ENCODE data around the gene FAM117B. TPM values are rescaled to one million over a fixed set of nuclear protein-coding genes. Genes with fewer than 3 reads are reported as not detected.

Gene FAM117B
- total RNA-seq, 2 experiments from 2014 or later = 46.8 to 50.4 TPM

DNA sequence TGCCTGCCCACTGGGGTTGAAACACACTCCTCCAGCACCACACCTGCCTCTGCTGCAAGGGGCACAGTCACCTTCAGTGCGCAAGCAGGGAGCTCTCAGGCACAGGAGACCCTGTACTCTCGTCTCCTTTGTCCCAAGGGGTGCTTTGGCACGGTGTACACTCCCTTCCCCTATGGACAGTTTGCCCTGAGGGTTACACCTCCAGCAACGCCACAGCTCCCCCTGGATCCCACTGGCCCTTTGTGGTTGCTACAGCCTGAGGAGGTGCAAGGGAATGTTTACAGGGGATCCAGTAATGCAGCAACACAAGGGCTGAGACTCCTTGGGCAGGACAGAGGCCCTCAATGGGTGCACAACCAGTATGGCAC is 45.2 kb upstream of the FAM117B start:
- no peak overlapping the region for H3K4me3 ChIP-seq (ENCODE audit: low read length)
- no peak for ATAC-seq (ENCODE audit: poor library complexity)
- TF ChIP-seq, protein P1, sequence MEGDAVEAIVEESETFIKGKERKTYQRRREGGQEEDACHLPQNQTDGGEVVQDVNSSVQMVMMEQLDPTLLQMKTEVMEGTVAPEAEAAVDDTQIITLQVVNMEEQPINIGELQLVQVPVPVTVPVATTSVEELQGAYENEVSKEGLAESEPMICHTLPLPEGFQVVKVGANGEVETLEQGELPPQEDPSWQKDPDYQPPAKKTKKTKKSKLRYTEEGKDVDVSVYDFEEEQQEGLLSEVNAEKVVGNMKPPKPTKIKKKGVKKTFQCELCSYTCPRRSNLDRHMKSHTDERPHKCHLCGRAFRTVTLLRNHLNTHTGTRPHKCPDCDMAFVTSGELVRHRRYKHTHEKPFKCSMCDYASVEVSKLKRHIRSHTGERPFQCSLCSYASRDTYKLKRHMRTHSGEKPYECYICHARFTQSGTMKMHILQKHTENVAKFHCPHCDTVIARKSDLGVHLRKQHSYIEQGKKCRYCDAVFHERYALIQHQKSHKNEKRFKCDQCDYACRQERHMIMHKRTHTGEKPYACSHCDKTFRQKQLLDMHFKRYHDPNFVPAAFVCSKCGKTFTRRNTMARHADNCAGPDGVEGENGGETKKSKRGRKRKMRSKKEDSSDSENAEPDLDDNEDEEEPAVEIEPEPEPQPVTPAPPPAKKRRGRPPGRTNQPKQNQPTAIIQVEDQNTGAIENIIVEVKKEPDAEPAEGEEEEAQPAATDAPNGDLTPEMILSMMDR (IDR thresholded peaks at IDR 0.05) = no peak
- Mint-ChIP-seq H3K4me3 (no peak overlapping the region), H3K9me3 (no peaks in the 10 kb centered on the region), H3K27ac (no peak overlapping the region), H3K27me3 (no peaks in the 10 kb centered on the region), H3K36me3 (ENCODE audit: low read depth) (no peaks in the 10 kb centered on the region), H3K4me1 (ENCODE audit: low read depth) (peaks cover 8% of the 10 kb centered on the region)
- DNase-seq = no peak
- no peaks in the 10 kb centered on the region for H3K9me3 ChIP-seq (ENCODE audit: control insufficient read depth in 1 of 2, insufficient read depth in 1 of 2, low read length in 2 of 2)
- peaks cover 10% of the 10 kb centered on the region for H3K4me1 ChIP-seq (ENCODE audit: insufficient read depth, low read length)
- H3K36me3 ChIP-seq (ENCODE audit: insufficient read depth, low read length) = no peaks in the 10 kb centered on the region
- no peak overlapping the region for H3K27ac ChIP-seq (ENCODE audit: low read depth in 1 of 2, low read length in 2 of 2)
- ChIA-PET POLR2A (interaction anchor here (0.9 to 2.8 kb wide), 3 partner anchors 46 to 282 kb away, joined by 4 to 20 read pairs (median 15); partner anchors contain the start of gene ICA1L), CTCF (interaction anchor here (0.7 to 2.1 kb wide), 3 partner anchors 111 to 281 kb away, joined by 4 to 9 read pairs (median 7); no protein-coding TSS in a partner anchor)
- intact Hi-C loops (cut with DNase I, micrococcal nuclease) = loop anchor here (2.0 to 5.0 kb wide), 4 partner anchors 39 to 173 kb away; no protein-coding TSS in a partner anchor
- peaks cover 0 to 2% of the 10 kb centered on the region in 2 experiments for H3K27me3 ChIP-seq (ENCODE audit: control insufficient read depth in 1 of 2, insufficient read depth in 2 of 2, low read length in 2 of 2)

DNA sequence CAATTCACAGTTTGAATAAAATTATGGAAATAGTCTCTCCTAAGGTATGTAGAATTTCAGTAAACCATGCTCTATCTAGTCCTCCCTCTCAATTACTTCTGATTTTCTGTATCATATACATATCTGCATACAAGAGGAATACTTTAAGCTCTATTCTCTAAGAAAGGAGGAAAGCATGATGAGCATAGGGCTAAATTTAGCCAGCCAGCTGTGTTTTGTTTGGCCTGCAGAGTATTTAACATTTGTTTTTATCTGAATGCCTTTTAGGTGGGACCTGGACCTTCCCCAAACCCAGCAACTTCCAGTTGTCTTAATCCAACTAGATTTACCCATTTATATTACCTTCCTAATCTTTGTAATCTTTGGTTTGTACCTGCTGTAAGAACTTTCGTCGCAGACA is 42.2 kb upstream of the FAM117B start:
- Mint-ChIP-seq H3K27ac (no peak overlapping the region), H3K9me3 (no peaks in the 10 kb centered on the region), H3K4me1 (ENCODE audit: low read depth) (peaks cover 8% of the 10 kb centered on the region), H3K4me3 (no peak overlapping the region), H3K36me3 (ENCODE audit: low read depth) (no peaks in the 10 kb centered on the region), H3K27me3 (no peaks in the 10 kb centered on the region)
- POLR2A ChIA-PET = no interaction called here
- intact Hi-C loops (cut with DNase I, micrococcal nuclease) = no loop called here
- TF ChIP-seq, protein P1 (IDR thresholded peaks at IDR 0.05) = no peak
- CTCF ChIA-PET = no interaction called here
- no peak overlapping the region for H3K27ac ChIP-seq (ENCODE audit: low read depth in 1 of 2, low read length in 2 of 2)
- ATAC-seq (ENCODE audit: poor library complexity) (no peak), DNase-seq (no peak)
- H3K36me3 ChIP-seq (ENCODE audit: insufficient read depth, low read length) = no peaks in the 10 kb centered on the region
- no peak overlapping the region for H3K4me3 ChIP-seq (ENCODE audit: low read length)
- H3K9me3 ChIP-seq (ENCODE audit: control insufficient read depth in 1 of 2, insufficient read depth in 1 of 2, low read length in 2 of 2) = no peaks in the 10 kb centered on the region
- H3K4me1 ChIP-seq (ENCODE audit: insufficient read depth, low read length) = peaks cover 10% of the 10 kb centered on the region
- H3K27me3 ChIP-seq (ENCODE audit: control insufficient read depth in 1 of 2, insufficient read depth in 2 of 2, low read length in 2 of 2) = peaks cover 0 to under 1% of the 10 kb centered on the region in 2 experiments

DNA sequence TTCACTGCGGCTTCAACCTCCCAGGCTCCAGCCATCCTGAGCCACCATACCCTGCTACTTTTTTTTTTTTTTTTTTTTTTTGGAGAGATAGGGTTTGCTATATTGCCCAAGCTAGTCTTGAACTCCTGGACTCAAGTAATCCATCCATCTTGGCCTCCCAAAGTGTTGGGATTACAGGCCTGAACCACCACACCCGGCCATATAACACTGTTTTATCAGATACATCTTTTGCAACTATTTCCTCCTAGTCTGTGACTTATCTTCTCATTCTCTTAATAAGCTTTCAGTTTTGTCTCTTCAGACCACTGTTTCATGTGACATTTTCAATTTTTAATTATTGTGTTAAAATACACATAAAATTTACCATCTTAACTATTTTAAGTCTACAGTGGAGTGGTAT is 35.7 kb upstream of the FAM117B start:
- intact Hi-C loops (cut with DNase I, micrococcal nuclease) = no loop called here
- no peak overlapping the region for H3K27ac Mint-ChIP-seq
- no peaks in the 10 kb centered on the region for H3K9me3 Mint-ChIP-seq
- Histone ChIP-seq H3K9me3 (ENCODE audit: control insufficient read depth in 1 of 2, insufficient read depth in 1 of 2, low read length in 2 of 2) (no peaks in the 10 kb centered on the region), H3K4me1 (ENCODE audit: insufficient read depth, low read length) (no peaks in the 10 kb centered on the region), H3K27me3 (ENCODE audit: control insufficient read depth in 1 of 2, insufficient read depth in 2 of 2, low read length in 2 of 2) (no peaks in the 10 kb centered on the region), H3K36me3 (ENCODE audit: insufficient read depth, low read length) (no peaks in the 10 kb centered on the region), H3K4me3 (ENCODE audit: low read length) (no peak overlapping the region), H3K27ac (ENCODE audit: low read depth in 1 of 2, low read length in 2 of 2) (no peak overlapping the region)
- H3K4me1 Mint-ChIP-seq (ENCODE audit: low read depth) = no peaks in the 10 kb centered on the region
- POLR2A ChIA-PET = interaction anchor here (0.7 kb wide), 1 partner anchor 244 kb away, joined by 3 read pairs; no protein-coding TSS in a partner anchor
- no peak for DNase-seq
- H3K4me3 Mint-ChIP-seq = no peak overlapping the region
- H3K27me3 Mint-ChIP-seq = no peaks in the 10 kb centered on the region
- H3K36me3 Mint-ChIP-seq (ENCODE audit: low read depth) = no peaks in the 10 kb centered on the region
- no peak for ATAC-seq (ENCODE audit: poor library complexity)
- CTCF ChIA-PET = no interaction called here
- TF ChIP-seq, protein P1 (IDR thresholded peaks at IDR 0.05) = no peak
